Large intestine (tissue), 3 donors: Measurements from ENCODE around the gene AMOTL1. TPM values are rescaled to one million over a fixed set of nuclear protein-coding genes. Genes with fewer than 3 reads are reported as not detected.
"Not testable (repeated sequence)": the region's sequence is repeated elsewhere in the genome, so short reads cannot be mapped to it uniquely, and the experiment has no call there.

ENCODE experiments used
- DNase-seq, 2 donors: peaks; one replicate each; pipeline versions ENCODE4 v3.0.0 to v3.0.0-alpha.2; 2013
- H3K27ac ChIP-seq: one replicate; pipeline ENCODE4 v1.5.1; 2013; ENCODE audit warnings: low read length
- H3K27me3 ChIP-seq: 2 replicates; pipeline ENCODE4 v1.6.1; 2013; ENCODE audit warnings: low read length; ENCODE audit not compliant: control insufficient read depth, insufficient read depth
- H3K36me3 ChIP-seq: 2 replicates; pipeline ENCODE4 v1.6.1; 2013; ENCODE audit warnings: low read length; ENCODE audit not compliant: control insufficient read depth, insufficient read depth
- H3K4me1 ChIP-seq: one replicate; pipeline ENCODE4 v1.6.1; 2013; ENCODE audit warnings: low read length; ENCODE audit not compliant: control insufficient read depth, insufficient read depth
- H3K4me3 ChIP-seq: one replicate; pipeline ENCODE4 v1.5.1; 2013; ENCODE audit warnings: low read length
- H3K9me3 ChIP-seq: one replicate; pipeline ENCODE4 v1.6.1; 2013; ENCODE audit warnings: mild to moderate bottlenecking, low read depth, low read length, moderate library complexity; ENCODE audit not compliant: control insufficient read depth
- whole genome bisulfite sequencing: methylation state at CpG from one replicate; pipeline ENCODE4 v1.1.5; 2013; ENCODE audit warnings: low lambda C conversion rate; ENCODE audit not compliant: insufficient coverage; 5-methylcytosine and 5-hydroxymethylcytosine counted together
- polyA plus RNA-seq: library from polyadenylated mRNA; unstranded; fragments of 120-200 nt; gene quantifications from one replicate; pipeline ENCODE4 v1.2.1, GENCODE V29; 2013

The AMOTL1 gene
- polyA plus RNA-seq, 1 donor: 15.5 TPM

GRCh38 chr11:94782446-94782845 lies 14.3 kb downstream of the AMOTL1 start:
- no peak for DNase-seq
- Histone ChIP-seq H3K27me3 (no peaks in the 10 kb centered on the region), H3K4me3 (no peak overlapping the region), H3K27ac (no peak overlapping the region), H3K36me3 (no peaks in the 10 kb centered on the region), H3K9me3 (no peaks in the 10 kb centered on the region), H3K4me1 (peaks cover 6% of the 10 kb centered on the region)
- WGBS: 100% methylated on average over 1 of the region's 1 CpG

GRCh38 chr11:94784884-94785283 lies 16.7 kb downstream of the AMOTL1 start:
- Histone ChIP-seq H3K4me3 (no peak overlapping the region), H3K27me3 (no peaks in the 10 kb centered on the region), H3K9me3 (no peaks in the 10 kb centered on the region), H3K27ac (no peak overlapping the region), H3K4me1 (peaks cover 16% of the 10 kb centered on the region), H3K36me3 (no peaks in the 10 kb centered on the region)
- no peak for DNase-seq

GRCh38 chr11:94785509-94785908 lies 17.4 kb downstream of the AMOTL1 start:
- peaks cover 22% of the 10 kb centered on the region for H3K4me1 ChIP-seq
- no peak for DNase-seq
- no peaks in the 10 kb centered on the region for H3K9me3 ChIP-seq
- no peaks in the 10 kb centered on the region for H3K36me3 ChIP-seq
- no peak overlapping the region for H3K27ac ChIP-seq
- no peaks in the 10 kb centered on the region for H3K27me3 ChIP-seq
- no CpG with 5 or more reads among the region's 4 CpGs for WGBS
- H3K4me3 ChIP-seq: no peak overlapping the region

GRCh38 chr11:94786264-94787126 lies 18.3 kb downstream of the AMOTL1 start:
- no peak overlapping the region for H3K4me3 ChIP-seq
- H3K27ac ChIP-seq: peak overlapping the region; percentile 9
- H3K36me3 ChIP-seq: no peaks in the 10 kb centered on the region
- H3K27me3 ChIP-seq: no peaks in the 10 kb centered on the region
- peaks cover 29% of the 10 kb centered on the region for H3K4me1 ChIP-seq
- DNase-seq: peak; percentile 28 to 51
- 20% methylated on average over 3 of the region's 10 CpGs for WGBS
- H3K9me3 ChIP-seq: no peaks in the 10 kb centered on the region

GRCh38 chr11:94787801-94788200 lies 19.6 kb downstream of the AMOTL1 start:
- H3K27ac ChIP-seq: peak overlapping the region; percentile 91
- H3K27me3 ChIP-seq: no peaks in the 10 kb centered on the region
- H3K36me3 ChIP-seq: no peaks in the 10 kb centered on the region
- H3K4me3 ChIP-seq: no peak overlapping the region
- H3K4me1 ChIP-seq: peaks cover 29% of the 10 kb centered on the region
- no peaks in the 10 kb centered on the region for H3K9me3 ChIP-seq
- DNase-seq: peak; percentile 51 to 72
- WGBS: 83% methylated on average over 1 of the region's 5 CpGs

- H3K36me3 ChIP-seq: no peaks in the 10 kb centered on the region
- H3K27me3 ChIP-seq: no peaks in the 10 kb centered on the region
- peak; percentile 74 to 91 for DNase-seq
- WGBS: 64% methylated on average over 2 of the region's 5 CpGs
- H3K27ac ChIP-seq: peak overlapping the region; percentile 91
- no peak overlapping the region for H3K4me3 ChIP-seq
- no peaks in the 10 kb centered on the region for H3K9me3 ChIP-seq
- peaks cover 29% of the 10 kb centered on the region for H3K4me1 ChIP-seq
Observed at GRCh38 chr11:94788396-94788795, 20.2 kb downstream of the AMOTL1 start.

- no peaks in the 10 kb centered on the region for H3K9me3 ChIP-seq
- peak overlapping the region; percentile 91 for H3K27ac ChIP-seq
- H3K4me3 ChIP-seq: no peak overlapping the region
- 100% methylated on average over 1 of the region's 3 CpGs for WGBS
- no peak for DNase-seq
- H3K36me3 ChIP-seq: no peaks in the 10 kb centered on the region
- H3K4me1 ChIP-seq: peaks cover 29% of the 10 kb centered on the region
- no peaks in the 10 kb centered on the region for H3K27me3 ChIP-seq
Observed at GRCh38 chr11:94790197-94790596, 22.0 kb downstream of the AMOTL1 start.

GRCh38 chr11:94790661-94791180 lies 22.6 kb downstream of the AMOTL1 start:
- no peaks in the 10 kb centered on the region for H3K9me3 ChIP-seq
- H3K27me3 ChIP-seq: no peaks in the 10 kb centered on the region
- H3K27ac ChIP-seq: peak overlapping the region; percentile 91
- H3K36me3 ChIP-seq: no peaks in the 10 kb centered on the region
- WGBS: no CpG with 5 or more reads among the region's 6 CpGs
- peak; percentile 29 to 66 for DNase-seq
- peaks cover 29% of the 10 kb centered on the region for H3K4me1 ChIP-seq
- H3K4me3 ChIP-seq: no peak overlapping the region

GRCh38 chr11:94791216-94791889 lies 23.2 kb downstream of the AMOTL1 start:
- 67% methylated on average over 1 of the region's 3 CpGs for WGBS
- no peaks in the 10 kb centered on the region for H3K27me3 ChIP-seq
- peaks cover 29% of the 10 kb centered on the region for H3K4me1 ChIP-seq
- H3K9me3 ChIP-seq: no peaks in the 10 kb centered on the region
- DNase-seq: no peak
- no peak overlapping the region for H3K4me3 ChIP-seq
- peak overlapping the region; percentile 91 for H3K27ac ChIP-seq
- H3K36me3 ChIP-seq: no peaks in the 10 kb centered on the region

- not testable (repeated sequence) for H3K27me3 ChIP-seq, H3K27ac ChIP-seq, H3K36me3 ChIP-seq, H3K9me3 ChIP-seq, H3K4me3 ChIP-seq, DNase-seq
- WGBS: no CpG with 5 or more reads among the region's 5 CpGs
- peaks cover 26% of the 10 kb centered on the region for H3K4me1 ChIP-seq
Observed at GRCh38 chr11:94791942-94792341, 23.8 kb downstream of the AMOTL1 start.
